Activated CD4-positive, alpha-beta T cell treated with anti-CD3 and anti-CD28 coated beads, Interleukin-2, amount 50 U/mL, for 1 hour (primary cell): Measurements from ENCODE around the gene DICER1.
A peak's percentile ranks its signal among the peaks of the same experiment; 100 is the strongest.
"Not testable (repeated sequence)": the region's sequence is repeated elsewhere in the genome, so short reads cannot be mapped to it uniquely, and the experiment has no call there.

ENCODE experiments used
- DNase-seq: peaks from one replicate; pipeline ENCODE4 v3.0.0-alpha.2; 2020

The DICER1 gene

DNA sequence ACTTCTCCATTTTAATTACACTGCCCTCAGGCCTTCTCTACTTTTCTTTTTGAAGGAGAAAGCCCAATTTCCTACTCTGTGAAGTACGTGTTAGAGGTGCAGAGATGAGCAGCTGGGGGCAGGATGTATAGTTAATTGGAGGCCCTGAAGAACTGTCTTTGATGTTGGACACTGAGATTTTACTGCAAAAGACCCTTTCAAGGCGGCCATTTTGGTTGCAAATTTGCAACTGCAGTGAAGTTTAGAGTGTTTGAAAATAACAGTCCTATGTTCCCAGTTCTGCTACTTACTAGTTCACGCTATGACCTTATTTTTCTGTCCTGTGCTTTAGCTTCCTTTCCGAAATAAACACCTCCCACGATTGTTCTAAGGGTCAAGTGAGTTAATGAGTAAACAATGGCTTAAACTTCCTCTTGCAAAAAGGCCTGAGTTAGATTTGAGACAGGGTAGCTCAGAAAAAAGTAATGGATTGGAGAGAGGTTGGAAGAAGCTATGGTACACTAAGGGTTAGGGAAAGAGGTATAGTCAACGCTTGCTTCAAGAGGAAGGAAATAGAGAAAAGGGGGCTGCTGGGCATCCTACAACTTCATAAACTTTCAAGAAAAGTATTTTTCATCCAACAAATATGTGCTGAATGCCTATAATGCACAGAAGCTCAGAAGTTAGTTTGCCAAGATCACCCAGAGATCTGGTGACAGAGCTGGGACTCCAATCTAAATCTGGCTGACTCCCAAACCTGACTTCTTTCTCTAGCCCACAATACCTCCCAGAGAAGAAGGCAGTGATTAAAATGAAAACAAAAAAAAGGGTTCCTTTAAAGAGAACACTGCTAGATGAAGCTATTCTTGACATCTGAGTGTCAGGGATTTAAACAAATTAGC is 26.4 kb upstream of the DICER1 start:
- no peak for DNase-seq

DNA sequence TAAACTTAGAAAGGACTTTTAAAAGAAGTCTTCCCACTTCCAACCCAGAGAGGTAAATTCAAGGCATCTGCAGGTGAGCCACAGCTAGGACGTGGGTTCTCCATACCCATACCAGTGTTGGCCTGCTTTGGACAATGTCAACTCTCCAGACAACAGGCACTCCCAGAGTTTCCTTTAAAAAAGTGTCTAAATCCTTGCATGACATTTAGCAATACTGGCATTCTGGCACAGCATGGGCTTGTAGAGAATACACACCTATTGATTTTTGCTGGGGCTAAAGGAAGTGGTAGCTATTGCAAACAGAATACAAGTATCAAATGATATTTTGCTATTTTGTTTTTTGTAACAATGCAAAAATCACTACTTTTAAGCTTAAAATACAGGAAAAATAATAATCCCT is 25.8 kb upstream of the DICER1 start:
- no peak for DNase-seq

DNA sequence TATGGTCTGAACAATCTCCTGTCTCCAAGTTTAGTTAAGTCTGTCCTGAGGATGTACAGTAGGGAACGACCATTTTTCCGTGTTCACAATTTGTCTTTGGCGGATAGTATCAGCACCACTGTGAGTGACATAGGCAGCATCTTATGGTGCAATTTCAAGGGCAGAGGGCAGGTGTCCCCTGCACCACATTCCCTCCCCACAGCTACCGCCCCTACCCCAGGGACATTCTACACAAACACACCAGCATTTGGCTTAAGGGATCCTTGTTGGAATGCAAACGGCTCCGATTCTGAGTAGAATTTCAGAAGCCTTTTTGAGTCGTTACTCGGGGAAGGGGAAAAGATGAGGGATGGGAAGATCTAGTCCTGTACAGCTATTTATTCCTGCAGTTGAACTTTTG is 25.1 kb upstream of the DICER1 start:
- no peak for DNase-seq

DNA sequence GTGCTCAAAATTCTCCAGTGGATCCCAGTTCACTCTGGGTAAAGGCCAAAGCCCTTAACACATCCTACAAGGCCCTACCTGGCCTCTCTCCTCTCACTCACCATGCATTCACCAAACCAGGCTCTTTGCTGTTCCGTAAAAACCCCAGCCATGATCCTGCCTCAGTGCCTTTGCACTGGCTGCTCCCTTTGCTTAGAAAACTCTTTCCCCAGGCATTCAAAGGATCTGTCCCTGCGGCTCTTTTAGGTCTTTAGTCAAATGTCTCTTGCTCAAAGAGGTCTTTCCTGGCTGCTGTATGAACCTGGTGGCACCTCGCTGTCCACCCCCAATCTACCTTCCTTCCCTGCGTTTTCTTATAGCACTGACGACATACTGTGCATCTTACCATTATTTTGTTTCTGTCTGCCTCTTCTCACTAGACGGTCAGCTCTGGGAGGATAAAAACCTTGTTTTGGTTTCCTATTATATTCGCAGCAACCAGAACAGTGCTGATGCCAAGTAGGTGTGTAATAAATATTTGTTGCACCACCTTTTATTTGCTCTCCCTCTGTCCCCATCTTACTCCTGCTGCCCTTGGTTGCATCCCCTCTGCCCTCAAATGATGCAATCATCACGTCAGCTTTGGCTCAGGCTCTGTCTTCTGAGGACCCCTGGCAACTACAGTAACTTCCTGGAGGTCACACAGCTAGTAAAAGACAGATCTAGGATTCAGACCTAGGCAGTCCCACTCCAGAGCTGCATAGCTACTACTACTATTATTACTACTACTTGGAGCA is 23.8 kb upstream of the DICER1 start:
- DNase-seq = no peak

DNA sequence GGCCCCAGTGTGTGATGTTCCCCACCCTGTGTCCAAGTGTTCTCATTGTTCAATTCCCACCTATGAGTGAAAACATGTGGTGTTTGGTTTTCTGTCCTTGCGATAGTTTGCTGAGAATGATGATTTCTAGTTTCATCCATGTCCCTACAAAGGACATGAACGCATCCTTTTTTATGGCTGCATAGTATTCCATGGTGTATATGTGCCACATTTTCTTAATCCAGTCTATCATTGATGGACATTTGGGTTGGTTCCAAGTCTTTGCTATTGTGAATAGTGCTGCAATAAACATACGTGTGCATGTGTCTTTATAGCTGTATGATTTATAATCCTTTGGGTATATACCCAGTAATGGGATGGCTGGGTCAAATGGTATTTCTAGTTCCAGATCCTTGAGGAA is 18.3 kb upstream of the DICER1 start:
- DNase-seq = not testable (repeated sequence)

DNA sequence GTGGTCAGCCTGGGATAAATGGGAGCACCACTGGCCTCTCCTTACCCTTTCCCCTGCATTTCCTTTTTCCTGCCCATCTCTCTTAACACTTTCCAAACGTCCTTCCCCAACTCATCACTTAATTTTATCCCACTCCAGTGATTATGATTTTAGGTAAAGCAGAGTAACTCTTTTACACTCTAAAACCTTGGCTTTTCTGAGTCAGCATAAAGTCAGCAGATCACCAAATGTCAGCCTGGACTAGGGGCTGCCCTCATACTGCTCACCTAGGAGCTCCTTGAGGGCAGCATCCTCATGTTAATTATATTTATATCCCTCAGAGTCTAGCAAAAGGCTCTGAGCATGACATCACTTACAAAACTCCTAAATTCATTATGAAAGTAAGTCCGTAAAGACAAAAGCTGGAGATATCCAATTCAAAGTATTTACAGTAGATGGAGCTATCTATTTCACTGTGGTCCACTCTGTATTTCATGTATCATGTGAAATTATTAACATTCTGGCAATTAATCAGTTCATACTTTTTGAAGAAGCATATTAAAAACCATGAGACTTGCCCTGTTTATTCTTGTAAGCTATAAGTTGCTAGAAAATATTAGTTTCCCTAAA is 17.0 kb upstream of the DICER1 start:
- no peak for DNase-seq

DNA sequence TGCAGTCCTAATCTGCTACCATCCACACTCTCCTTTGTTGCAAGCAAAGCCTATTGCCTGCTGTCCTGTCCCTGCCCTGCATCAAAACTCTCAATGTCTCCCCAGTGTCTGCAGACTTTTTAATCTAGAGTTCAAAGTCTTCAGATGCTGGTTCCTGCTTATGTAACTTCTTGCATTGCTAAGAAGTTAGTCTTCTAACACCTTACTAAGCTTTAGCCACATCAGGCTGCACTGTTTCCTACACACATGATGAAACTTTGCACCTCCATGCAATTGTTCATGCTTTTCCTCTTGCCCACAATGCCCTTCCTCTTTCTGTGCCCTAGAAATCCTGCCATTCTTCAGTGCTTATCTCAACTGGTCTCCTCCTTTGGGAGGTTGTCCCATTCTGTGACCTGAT is 16.2 kb upstream of the DICER1 start:
- no peak for DNase-seq

DNA sequence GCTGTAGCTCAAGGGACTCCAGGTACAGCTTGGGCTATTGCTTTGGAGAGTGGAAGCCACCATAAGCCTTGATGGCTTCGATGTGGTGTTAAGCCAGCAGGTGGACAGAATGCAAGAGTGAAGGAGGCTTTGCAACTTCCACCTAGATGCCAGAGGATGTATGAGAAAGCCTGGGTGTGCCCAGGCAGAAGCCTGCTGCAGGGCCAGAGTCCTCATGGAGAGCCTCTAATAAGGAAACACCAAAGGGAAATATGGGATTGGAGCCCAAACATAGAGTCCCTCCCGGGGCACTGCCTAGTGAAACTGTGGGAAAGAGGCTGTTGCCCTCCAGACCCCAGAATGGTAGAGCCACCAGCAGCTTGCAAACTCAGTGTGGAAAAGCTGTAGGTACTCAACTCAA is 9.8 kb upstream of the DICER1 start:
- no peak for DNase-seq

DNA sequence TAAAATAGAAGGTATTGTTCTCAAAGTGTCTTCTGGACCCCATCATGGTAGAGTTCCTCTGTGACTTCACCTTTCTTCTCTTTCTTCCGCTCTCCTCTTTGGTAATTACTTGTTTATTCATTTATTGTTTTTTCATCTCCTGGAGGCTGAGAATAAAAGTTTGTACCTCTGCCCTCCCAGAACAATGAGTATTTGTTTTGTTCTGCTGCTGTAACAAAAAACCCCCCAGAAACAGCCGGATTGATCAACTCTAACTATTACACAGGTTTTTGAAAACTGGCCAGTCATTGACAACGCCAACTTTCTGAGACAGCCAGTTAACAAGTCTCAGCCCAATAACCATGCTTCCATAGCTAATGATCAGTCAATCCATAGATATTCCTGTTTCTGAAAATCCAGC is 8.2 kb upstream of the DICER1 start:
- no peak for DNase-seq

DNA sequence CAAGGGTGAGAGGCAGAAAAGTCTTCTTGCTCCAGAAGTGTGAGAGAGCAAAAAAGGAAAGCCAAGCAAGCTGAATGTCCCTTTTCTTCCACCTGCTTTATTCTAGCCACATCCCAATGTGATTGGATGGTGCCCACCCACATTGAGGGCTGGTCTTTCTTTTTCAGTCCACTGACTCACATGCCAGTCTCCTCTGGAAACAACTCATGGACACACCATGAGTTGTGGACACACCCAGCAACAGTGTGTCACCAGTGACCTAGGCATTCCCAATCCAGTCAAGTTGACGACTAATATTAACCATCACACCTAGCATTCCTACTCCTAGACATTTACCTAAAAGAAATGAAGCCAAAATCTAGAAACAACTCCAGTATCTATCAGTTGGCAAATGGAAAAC is 7.2 kb upstream of the DICER1 start:
- DNase-seq = no peak

DNA sequence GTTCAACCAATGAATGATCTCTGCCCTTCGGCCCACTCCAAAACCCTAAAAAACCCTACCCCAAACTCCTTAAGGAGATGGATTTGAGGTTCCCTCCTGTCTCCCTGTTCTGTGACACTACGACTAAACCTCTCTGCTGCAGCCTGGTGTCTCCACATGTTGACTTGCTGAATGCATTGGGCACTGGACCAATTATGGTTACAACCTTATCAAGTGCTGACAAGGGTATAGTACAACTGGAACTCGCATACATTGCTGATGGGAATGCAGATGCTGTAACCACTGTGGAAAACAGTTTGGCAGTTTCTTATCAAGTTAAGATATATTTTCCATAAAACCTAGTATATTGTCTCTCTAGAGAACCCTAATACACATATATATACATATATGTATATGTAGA is 6.3 kb upstream of the DICER1 start:
- no peak for DNase-seq

DNA sequence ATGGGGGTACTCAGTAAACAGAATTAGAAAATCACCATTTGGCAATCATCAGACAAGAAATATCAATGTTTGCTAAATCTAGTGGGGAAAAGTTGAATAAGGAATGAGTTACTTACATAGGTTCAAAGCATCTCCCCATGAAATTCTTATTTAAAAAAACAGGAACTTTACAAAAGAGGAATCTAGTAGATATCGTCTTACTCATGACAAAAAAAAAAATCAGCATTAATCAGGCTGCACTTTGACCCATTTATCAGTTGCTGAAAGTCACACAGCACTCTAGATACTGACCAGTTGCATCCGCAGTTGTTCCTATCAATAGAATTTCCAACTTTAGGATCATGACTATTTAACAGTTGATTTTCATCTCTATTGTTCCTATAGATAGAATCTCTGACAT is 5.8 kb upstream of the DICER1 start:
- no peak for DNase-seq

DNA sequence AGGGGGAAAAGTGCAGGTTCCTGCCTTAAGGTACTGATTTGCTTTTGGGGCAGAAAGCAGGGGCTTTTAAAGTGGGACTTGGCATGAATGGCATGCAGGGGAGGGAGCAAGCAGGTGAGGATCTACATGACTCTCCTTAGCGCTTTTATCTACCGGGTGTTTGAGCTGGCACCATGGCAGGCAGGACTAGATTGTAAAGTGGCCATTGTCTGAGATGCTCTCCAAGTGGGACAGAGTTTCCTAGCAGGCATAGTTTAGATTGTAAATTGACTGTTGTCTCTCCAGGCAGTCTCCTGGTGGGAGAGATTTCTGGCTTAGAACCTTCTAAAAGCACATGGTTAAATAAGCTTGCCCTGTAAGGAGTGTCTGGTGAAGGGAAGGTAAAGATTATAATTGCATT is 5.3 kb upstream of the DICER1 start:
- no peak for DNase-seq

DNA sequence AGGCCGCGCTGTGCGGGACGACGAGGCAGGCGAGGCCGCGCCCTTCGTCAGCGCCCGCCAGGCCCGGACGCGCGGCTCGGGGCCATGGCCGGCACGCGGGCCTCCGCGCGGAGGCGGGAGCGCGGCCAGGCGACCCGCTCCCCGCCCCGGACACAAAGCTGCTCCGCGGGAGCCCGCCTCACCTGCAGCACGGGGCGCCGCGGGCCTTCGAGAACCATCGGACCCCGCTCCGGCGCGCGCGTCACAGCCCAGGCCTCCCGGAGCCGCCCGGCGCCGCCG is 342 bp downstream of the DICER1 start:
- DNase-seq = no peak

DNA sequence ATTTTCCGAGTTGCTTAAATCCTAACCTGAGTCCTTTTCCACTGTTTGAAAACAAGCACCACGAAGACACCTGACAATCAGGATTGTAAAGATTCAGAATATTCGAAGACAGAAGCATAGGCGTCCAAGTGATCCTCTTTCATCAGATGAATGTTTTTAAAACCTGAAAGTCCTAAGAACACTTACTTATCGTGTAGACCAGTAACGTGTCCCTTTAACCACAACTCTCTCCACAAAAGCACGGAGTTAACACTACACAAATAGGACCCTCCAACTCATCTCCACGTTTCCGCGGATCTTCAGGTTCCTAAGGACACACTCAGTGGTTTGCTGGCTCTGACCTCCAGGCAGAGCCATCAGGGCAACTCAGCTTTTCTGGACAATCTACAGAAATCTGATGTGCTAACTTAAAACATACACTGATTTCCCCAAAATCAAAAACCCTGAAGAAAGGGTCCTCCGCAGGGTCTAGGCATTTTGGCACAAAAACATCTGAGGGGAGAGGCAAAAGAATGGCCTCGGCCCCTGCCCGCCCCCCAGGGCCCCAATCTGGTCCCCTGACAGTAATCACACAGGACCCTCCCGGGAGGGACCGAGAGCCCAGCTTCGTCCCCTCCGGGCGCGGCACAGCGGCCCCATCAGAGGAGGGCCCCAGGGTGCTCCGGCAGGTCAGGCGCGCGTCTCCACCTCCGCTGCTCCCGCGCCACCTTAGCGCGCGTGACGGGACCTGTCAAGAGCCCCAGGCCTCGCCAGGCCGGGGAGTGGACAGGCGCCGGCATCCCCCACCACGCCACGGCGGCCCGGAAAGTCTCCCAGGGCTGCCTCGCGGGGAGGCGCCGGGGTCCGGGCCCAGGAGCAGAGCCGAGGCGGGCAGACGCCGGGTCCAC is 925 bp downstream of the DICER1 start:
- peak; percentile 32 for DNase-seq

DNA sequence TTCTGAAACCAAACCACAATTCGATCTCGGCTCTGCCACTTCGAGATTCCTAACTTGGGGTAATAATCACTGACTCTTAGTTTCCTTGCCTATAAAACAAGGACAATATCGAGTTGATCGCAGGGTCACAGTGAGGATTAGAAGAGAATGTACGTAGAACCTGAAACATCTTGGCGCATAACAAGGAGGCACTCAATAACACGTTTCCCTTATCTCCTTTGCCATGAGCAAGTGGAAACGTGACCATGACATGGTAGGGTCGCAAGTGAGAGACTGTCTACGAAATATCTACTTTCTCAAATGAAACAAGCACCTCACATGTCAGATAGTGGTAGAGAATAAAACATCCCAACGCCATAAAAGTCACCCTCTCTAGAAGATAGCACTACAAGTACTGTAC is 2.3 kb downstream of the DICER1 start:
- DNase-seq = no peak

DNA sequence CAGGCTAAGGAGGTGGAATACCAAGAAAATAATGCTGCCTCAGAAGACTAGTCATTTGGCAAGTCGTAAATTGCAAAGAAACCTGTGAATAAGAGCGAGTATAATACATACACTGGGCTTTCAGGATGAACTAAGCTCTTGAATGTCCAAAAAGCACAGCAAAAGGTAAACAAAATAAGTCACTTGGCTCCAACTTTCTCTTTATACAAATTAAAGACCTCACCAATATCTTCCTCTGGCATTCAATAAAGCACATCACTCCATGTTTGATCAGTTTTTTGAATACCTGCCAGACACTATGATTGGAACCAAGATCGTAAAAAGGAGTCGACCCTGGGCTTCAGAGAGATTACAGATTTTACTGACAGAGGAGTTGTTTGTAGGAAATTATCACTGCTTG is 3.5 kb downstream of the DICER1 start:
- DNase-seq = no peak

DNA sequence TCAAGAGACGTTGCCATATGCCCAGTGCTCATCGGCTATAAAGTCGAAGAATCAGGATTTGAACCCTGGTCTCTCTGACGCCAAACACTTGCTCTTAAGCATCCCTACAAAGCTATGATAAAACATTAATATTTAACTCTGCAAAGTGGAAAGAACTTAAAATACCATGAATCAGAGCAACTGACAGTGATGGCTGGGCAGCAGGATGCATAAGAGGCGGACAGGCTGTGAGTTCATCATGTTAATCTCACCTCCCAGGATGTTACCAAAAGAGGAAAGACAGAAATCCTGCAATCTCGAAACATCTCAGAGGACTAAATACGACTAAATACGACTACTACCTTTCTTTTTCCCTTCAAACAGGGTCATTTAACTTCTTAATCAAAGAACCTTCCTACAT is 5.8 kb downstream of the DICER1 start:
- DNase-seq = no peak

DNA sequence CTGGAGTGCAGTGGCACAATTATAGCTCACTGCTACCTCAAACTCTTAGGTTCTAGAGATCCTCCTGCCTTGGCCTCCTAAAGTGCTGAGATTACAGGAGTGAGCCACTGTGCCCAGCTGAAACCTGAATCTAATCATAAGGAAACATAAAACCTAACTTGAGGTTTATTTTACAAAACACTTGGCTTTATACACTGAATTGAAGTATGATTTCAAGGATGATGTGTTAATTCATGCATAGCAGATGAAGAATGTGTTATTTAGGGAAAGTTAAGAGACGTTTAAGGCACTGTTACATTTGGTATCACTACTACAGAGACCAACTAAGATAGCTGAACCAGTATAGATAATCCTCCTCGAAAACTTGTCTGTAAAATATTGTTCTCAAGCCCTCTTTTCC is 6.4 kb downstream of the DICER1 start:
- no peak for DNase-seq

DNA sequence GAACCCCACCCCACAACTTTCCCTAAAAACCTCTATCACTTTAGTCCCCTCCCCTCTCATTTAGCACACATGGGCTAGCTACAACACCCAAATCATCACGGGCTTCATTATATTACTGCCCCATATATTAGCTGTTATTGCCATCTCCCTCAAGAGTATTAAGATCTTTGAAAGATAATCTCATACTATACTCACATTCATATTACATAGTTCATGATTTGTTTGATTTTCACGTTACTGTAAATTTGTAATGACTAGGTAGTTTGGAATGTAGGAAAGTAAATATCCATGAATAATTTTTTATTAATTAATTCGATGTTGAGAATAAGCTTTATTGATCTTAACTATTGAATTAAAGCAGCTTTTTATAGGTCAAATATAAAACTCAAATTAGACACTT is 7.9 kb downstream of the DICER1 start:
- DNase-seq = no peak

DNA sequence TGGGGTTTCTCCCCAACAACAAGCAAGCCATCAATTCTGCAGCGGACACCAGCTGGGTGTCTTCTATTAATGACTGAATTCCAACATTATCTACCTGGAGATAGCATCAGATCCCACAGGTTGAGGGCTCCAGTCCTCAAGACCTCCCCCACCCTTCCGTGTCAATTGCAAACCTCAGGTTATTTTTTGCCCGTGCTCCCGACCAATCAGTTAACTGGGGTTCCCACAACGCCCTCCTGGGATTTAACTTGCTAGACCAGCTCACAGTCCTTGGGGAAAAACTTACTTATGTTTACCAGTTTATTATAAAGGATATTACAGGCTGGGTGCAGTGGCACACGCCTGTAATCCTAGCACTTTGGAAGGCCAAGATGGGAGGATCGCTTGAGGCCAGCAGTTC is 9.7 kb downstream of the DICER1 start:
- no peak for DNase-seq

DNA sequence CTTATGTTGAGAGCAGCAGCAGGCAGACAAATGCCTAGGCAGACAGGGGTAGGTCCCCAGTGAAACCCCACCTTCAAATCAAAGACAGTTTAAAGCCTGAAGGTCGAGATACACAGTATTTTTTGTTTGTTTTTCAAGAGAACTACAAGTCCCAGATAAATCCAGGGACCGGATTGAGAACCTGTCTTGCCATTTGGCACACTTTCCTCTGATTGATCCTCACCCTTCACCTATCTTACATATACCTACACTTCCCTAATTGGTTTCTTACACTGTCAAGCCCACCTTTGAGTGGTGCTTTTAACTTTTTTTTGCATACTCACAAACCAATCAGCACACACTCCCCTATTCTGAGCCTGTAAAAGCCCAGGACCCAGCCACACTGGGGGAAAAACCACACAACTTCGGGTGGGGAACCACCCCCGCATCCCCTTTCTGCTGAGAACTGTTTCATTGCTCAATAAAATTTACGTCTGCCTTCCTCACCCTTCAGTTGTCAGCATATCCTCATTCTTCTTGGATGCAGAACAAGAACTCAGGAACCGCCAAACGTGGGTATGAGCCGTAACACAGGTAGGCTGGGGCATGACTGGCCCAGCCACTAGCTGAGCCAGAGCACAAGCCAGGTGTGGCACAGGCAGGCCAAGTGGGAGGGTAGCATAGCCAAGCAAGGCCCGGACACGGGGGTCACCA is 11.1 kb downstream of the DICER1 start:
- no peak for DNase-seq

DNA sequence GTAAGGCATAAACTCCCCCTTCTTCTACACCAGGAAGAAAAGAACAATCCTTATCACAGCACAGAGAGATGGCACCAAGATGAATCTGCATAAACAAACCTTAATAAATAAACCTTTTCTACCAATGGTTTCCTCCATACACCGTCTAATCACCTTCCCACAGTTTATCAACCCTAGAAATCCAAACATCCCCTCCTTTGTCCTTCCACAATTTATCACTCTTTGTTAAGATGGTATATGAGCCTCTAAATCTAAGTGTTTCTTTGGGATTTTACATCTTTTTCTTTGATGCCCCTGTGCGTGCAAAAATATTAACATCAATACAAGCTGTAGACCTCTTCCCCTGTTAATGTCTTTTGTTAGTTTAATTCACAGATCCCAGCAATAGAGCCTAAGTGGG is 12.5 kb downstream of the DICER1 start:
- DNase-seq = no peak
